Esophagus muscularis mucosa (tissue), 4 donors: Measurements from ENCODE around the gene EIF5AL1.

Source experiments
- CTCF ChIP-seq, 3 experiments: fragments of 200-600 bp in 2 of 3; fragments of 450-650 bp in 1 of 3; sonication (generic) in 2 of 3; IDR thresholded peaks; one replicate each; pipeline ENCODE4 v1.5.1; 2017 to 2019; ENCODE audit warnings: antibody characterized with exemption in 3 of 3, mild to moderate bottlenecking in 2 of 3, moderate library complexity in 1 of 3
- EP300 ChIP-seq: sonication (generic); formaldehyde crosslinking; IDR thresholded peaks from one replicate; pipeline ENCODE4 v1.6.1; 2017; ENCODE audit warnings: antibody characterized with exemption
- POLR2A ChIP-seq: fragments of 450-650 bp; IDR thresholded peaks from one replicate; pipeline ENCODE4 v1.6.1; 2017; ENCODE audit warnings: antibody characterized with exemption, moderate library complexity, mild to moderate bottlenecking, low read depth
- POLR2AphosphoS5 ChIP-seq, 2 donors: sonication (generic); formaldehyde crosslinking; IDR thresholded peaks; one replicate each; pipeline ENCODE4 v1.6.1; 2017; ENCODE audit warnings: antibody characterized with exemption in 2 of 2

GRCh38 chr10:79482741-79483140 is 29.6 kb upstream of the EIF5AL1 start:
- TF ChIP-seq POLR2A (no peak), CTCF (IDR thresholded peaks at IDR 0.05) (no peak), EP300 (no peak), POLR2AphosphoS5 (IDR thresholded peaks at IDR 0.05) (no peak)
